HPDE6-E6E7 (cell line): Measurements from ENCODE around the gene ARHGEF38.

ENCODE experiments used
- DNase-seq: peaks from one replicate; pipeline ENCODE4 v3.0.0; 2011; ENCODE audit warnings: missing footprints; ENCODE audit errors: extremely low spot score

The ARHGEF38 gene

GRCh38 chr4:105558277-105558676 is 5.9 kb downstream of the ARHGEF38 start:
- no peak for DNase-seq

GRCh38 chr4:105560421-105560848 is 8.0 kb downstream of the ARHGEF38 start:
- DNase-seq: no peak

GRCh38 chr4:105563352-105563751 is 10.9 kb downstream of the ARHGEF38 start:
- DNase-seq: no peak

- DNase-seq: no peak
Observed at GRCh38 chr4:105568584-105568983, 16.2 kb downstream of the ARHGEF38 start.

GRCh38 chr4:105569057-105569865 is 16.8 kb downstream of the ARHGEF38 start:
- no peak for DNase-seq

GRCh38 chr4:105569866-105570236 is 17.4 kb downstream of the ARHGEF38 start:
- no peak for DNase-seq

- no peak for DNase-seq
Observed at GRCh38 chr4:105572296-105572695, 19.9 kb downstream of the ARHGEF38 start.

GRCh38 chr4:105586638-105587328 is 34.4 kb downstream of the ARHGEF38 start:
- no peak for DNase-seq

- no peak for DNase-seq
Observed at GRCh38 chr4:105587841-105588240, 35.4 kb downstream of the ARHGEF38 start.

GRCh38 chr4:105588252-105588651 is 35.8 kb downstream of the ARHGEF38 start:
- no peak for DNase-seq

GRCh38 chr4:105591573-105591972 is 39.2 kb downstream of the ARHGEF38 start:
- no peak for DNase-seq

GRCh38 chr4:105594099-105595010 is 41.9 kb downstream of the ARHGEF38 start:
- peak; percentile 13 for DNase-seq

GRCh38 chr4:105596684-105597083 is 44.3 kb downstream of the ARHGEF38 start:
- DNase-seq: no peak

GRCh38 chr4:105598052-105598451 is 45.6 kb downstream of the ARHGEF38 start:
- no peak for DNase-seq

- no peak for DNase-seq
Observed at GRCh38 chr4:105598787-105599186, 46.4 kb downstream of the ARHGEF38 start.

GRCh38 chr4:105599482-105599881 is 47.1 kb downstream of the ARHGEF38 start:
- no peak for DNase-seq

- DNase-seq: no peak
Observed at GRCh38 chr4:105599932-105600655, 47.7 kb downstream of the ARHGEF38 start.

- DNase-seq: no peak
Observed at GRCh38 chr4:105600951-105601350, 48.5 kb downstream of the ARHGEF38 start.

- no peak for DNase-seq
Observed at GRCh38 chr4:105601406-105601805, 49.0 kb downstream of the ARHGEF38 start.

- DNase-seq: no peak
Observed at GRCh38 chr4:105603158-105603557, 50.7 kb downstream of the ARHGEF38 start.

- no peak for DNase-seq
Observed at GRCh38 chr4:105605493-105605892, 53.1 kb downstream of the ARHGEF38 start.
